Measurements from ENCODE around the gene CHN1. TPM values are rescaled to one million over a fixed set of nuclear protein-coding genes. Genes with fewer than 3 reads are reported as not detected.
A peak's percentile ranks its signal among the peaks of the same experiment; 100 is the strongest.

CHN1 gene
- total RNA-seq, 1 donor from 2014 or later: 7.8 TPM

GRCh38 chr2:175003875-175004729 lies 1.1 kb downstream of the CHN1 start:
- Histone ChIP-seq H3K27me3 (ENCODE audit: control insufficient read depth in 3 of 3, insufficient read depth in 3 of 3, low read length in 3 of 3) (peaks cover 8 to 43% (median 27%) of the 10 kb centered on the region in 3 donors), H3K27ac (ENCODE audit: low read depth, low read length) (no peak overlapping the region)

GRCh38 chr2:175002547-175003274 lies 2.5 kb downstream of the CHN1 start:
- H3K9ac ChIP-seq (ENCODE audit: low read depth in 1 of 3, low read length in 3 of 3): no peak overlapping the region
- H3K36me3 ChIP-seq (ENCODE audit: control insufficient read depth in 3 of 3, insufficient read depth in 3 of 3, low read length in 3 of 3): no peaks in the 10 kb centered on the region
- peaks cover 5 to 11% (median 8%) of the 10 kb centered on the region in 3 donors for H3K4me1 ChIP-seq (ENCODE audit: control insufficient read depth in 3 of 3, insufficient read depth in 3 of 3, low read length in 3 of 3)
- no peak overlapping the region for H3K4me3 ChIP-seq (ENCODE audit: low read length in 3 of 3)
- no peaks in the 10 kb centered on the region for H3K9me3 ChIP-seq (ENCODE audit: control insufficient read depth in 3 of 3, low read length in 3 of 3)
- peaks cover 8 to 39% (median 25%) of the 10 kb centered on the region in 3 donors for H3K27me3 ChIP-seq (ENCODE audit: control insufficient read depth in 3 of 3, insufficient read depth in 3 of 3, low read length in 3 of 3)
- H3K27ac ChIP-seq (ENCODE audit: low read depth, low read length): no peak overlapping the region

More at GRCh38 chr2:175003875-175004729, 1.1 kb downstream of the CHN1 start:
- Histone ChIP-seq H3K4me1 (ENCODE audit: control insufficient read depth in 3 of 3, insufficient read depth in 3 of 3, low read length in 3 of 3) (peaks cover 2 to 11% (median 8%) of the 10 kb centered on the region in 3 donors), H3K36me3 (ENCODE audit: control insufficient read depth in 3 of 3, insufficient read depth in 3 of 3, low read length in 3 of 3) (no peaks in the 10 kb centered on the region), H3K9me3 (ENCODE audit: control insufficient read depth in 3 of 3, low read length in 3 of 3) (no peaks in the 10 kb centered on the region), H3K9ac (ENCODE audit: low read depth in 1 of 3, low read length in 3 of 3) (no peak overlapping the region), H3K4me3 (ENCODE audit: low read length in 3 of 3) (peak overlapping the region in 2 of 3 donors; percentile 21 to 56)

DNA sequence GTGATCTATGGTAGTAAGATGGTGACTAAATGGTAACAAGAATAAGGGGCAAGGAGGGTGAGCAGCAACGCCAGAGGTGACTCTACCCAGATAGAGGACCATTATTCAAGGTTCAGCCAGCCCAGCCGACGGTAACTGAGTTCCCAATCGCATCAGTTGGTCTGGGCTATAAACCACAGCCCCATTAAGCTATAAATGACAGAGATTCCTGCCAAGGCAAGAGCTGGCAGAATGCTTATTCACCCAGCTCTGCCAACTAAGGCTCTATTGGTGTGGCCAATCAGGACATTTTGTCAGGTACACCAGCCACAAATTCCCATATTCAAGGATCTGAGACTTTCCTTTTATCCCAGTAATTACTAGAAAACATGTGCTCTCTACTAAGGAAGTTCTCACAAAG lies 3.6 kb downstream of the CHN1 start:
- Histone ChIP-seq H3K9ac (ENCODE audit: low read depth in 1 of 3, low read length in 3 of 3) (no peak overlapping the region), H3K9me3 (ENCODE audit: control insufficient read depth in 3 of 3, low read length in 3 of 3) (no peaks in the 10 kb centered on the region), H3K4me3 (ENCODE audit: low read length in 3 of 3) (no peak overlapping the region), H3K27ac (ENCODE audit: low read depth, low read length) (no peak overlapping the region), H3K4me1 (ENCODE audit: control insufficient read depth in 3 of 3, insufficient read depth in 3 of 3, low read length in 3 of 3) (peaks cover 5 to 11% (median 8%) of the 10 kb centered on the region in 3 donors), H3K27me3 (ENCODE audit: control insufficient read depth in 3 of 3, insufficient read depth in 3 of 3, low read length in 3 of 3) (peaks cover 8 to 33% (median 24%) of the 10 kb centered on the region in 3 donors), H3K36me3 (ENCODE audit: control insufficient read depth in 3 of 3, insufficient read depth in 3 of 3, low read length in 3 of 3) (no peaks in the 10 kb centered on the region)

DNA sequence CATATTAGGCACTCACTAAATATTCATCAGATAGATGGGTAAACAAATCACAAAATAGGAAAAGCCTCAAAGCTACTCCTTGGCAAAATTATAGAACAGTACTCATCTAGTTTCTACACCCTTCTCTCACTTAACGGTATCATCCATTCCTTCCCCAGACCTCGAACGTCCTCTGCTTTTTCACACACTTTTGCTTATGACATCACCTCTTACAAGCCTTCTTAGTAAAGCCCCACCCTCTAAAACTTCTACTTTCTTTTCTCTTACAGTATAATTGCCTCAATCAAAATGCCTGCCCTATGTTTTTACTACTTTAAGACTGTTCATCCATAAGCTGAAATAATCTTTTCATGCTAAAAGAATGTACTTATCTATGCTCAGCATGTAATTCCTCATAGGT lies 8.1 kb downstream of the CHN1 start:
- H3K27me3 ChIP-seq (ENCODE audit: control insufficient read depth in 3 of 3, insufficient read depth in 3 of 3, low read length in 3 of 3): peaks cover 0 to 9% (median 8%) of the 10 kb centered on the region in 3 donors
- no peak overlapping the region for H3K27ac ChIP-seq (ENCODE audit: low read depth, low read length)
- H3K9ac ChIP-seq (ENCODE audit: low read depth in 1 of 3, low read length in 3 of 3): no peak overlapping the region
- no peaks in the 10 kb centered on the region for H3K9me3 ChIP-seq (ENCODE audit: control insufficient read depth in 3 of 3, low read length in 3 of 3)
- peaks cover 0 to 3% (median 0%) of the 10 kb centered on the region in 3 donors for H3K4me1 ChIP-seq (ENCODE audit: control insufficient read depth in 3 of 3, insufficient read depth in 3 of 3, low read length in 3 of 3)
- H3K4me3 ChIP-seq (ENCODE audit: low read length in 3 of 3): no peak overlapping the region
- H3K36me3 ChIP-seq (ENCODE audit: control insufficient read depth in 3 of 3, insufficient read depth in 3 of 3, low read length in 3 of 3): no peaks in the 10 kb centered on the region

DNA sequence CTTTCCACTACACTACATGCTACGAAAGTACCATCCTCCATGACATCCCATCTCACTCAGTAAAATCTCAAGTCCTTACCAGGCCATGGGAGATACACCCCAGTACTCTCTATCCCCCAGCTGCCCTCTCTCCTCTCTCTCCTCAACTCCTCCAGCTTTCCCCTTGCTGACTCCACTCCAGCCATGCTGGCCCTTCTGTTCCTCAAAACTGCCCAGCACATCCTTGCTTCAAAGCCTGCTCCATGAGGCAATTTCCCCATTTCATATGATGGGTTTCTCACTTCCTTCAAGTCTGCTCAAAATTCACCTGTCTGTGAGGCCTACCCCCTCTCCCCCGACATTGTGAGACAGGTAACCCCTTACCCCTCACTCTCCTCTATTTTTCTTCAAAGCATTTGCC lies 8.6 kb downstream of the CHN1 start:
- Histone ChIP-seq H3K27ac (ENCODE audit: low read depth, low read length) (no peak overlapping the region), H3K27me3 (ENCODE audit: control insufficient read depth in 3 of 3, insufficient read depth in 3 of 3, low read length in 3 of 3) (peaks cover 0 to 7% (median 4%) of the 10 kb centered on the region in 3 donors), H3K4me1 (ENCODE audit: control insufficient read depth in 3 of 3, insufficient read depth in 3 of 3, low read length in 3 of 3) (peaks cover 0 to 3% (median 0%) of the 10 kb centered on the region in 3 donors), H3K9ac (ENCODE audit: low read depth in 1 of 3, low read length in 3 of 3) (no peak overlapping the region), H3K36me3 (ENCODE audit: control insufficient read depth in 3 of 3, insufficient read depth in 3 of 3, low read length in 3 of 3) (no peaks in the 10 kb centered on the region), H3K4me3 (ENCODE audit: low read length in 3 of 3) (no peak overlapping the region), H3K9me3 (ENCODE audit: control insufficient read depth in 3 of 3, low read length in 3 of 3) (no peaks in the 10 kb centered on the region)

GRCh38 chr2:174994381-174994780 lies 10.8 kb downstream of the CHN1 start:
- Histone ChIP-seq H3K36me3 (ENCODE audit: control insufficient read depth in 3 of 3, insufficient read depth in 3 of 3, low read length in 3 of 3) (no peaks in the 10 kb centered on the region), H3K9ac (ENCODE audit: low read depth in 1 of 3, low read length in 3 of 3) (no peak overlapping the region), H3K4me1 (ENCODE audit: control insufficient read depth in 3 of 3, insufficient read depth in 3 of 3, low read length in 3 of 3) (peaks cover 0 to 5% (median 0%) of the 10 kb centered on the region in 3 donors)

GRCh38 chr2:174992886-174993285 lies 12.3 kb downstream of the CHN1 start:
- Histone ChIP-seq H3K9ac (ENCODE audit: low read depth in 1 of 3, low read length in 3 of 3) (no peak overlapping the region), H3K36me3 (ENCODE audit: control insufficient read depth in 3 of 3, insufficient read depth in 3 of 3, low read length in 3 of 3) (no peaks in the 10 kb centered on the region), H3K27ac (ENCODE audit: low read depth, low read length) (no peak overlapping the region), H3K9me3 (ENCODE audit: control insufficient read depth in 3 of 3, low read length in 3 of 3) (no peaks in the 10 kb centered on the region), H3K4me3 (ENCODE audit: low read length in 3 of 3) (no peak overlapping the region), H3K27me3 (ENCODE audit: control insufficient read depth in 3 of 3, insufficient read depth in 3 of 3, low read length in 3 of 3) (no peaks in the 10 kb centered on the region), H3K4me1 (ENCODE audit: control insufficient read depth in 3 of 3, insufficient read depth in 3 of 3, low read length in 3 of 3) (peaks cover 0 to 2% (median 0%) of the 10 kb centered on the region in 3 donors)

More at GRCh38 chr2:174994381-174994780, 10.8 kb downstream of the CHN1 start:
- Histone ChIP-seq H3K27me3 (ENCODE audit: control insufficient read depth in 3 of 3, insufficient read depth in 3 of 3, low read length in 3 of 3) (no peaks in the 10 kb centered on the region), H3K4me3 (ENCODE audit: low read length in 3 of 3) (no peak overlapping the region), H3K27ac (ENCODE audit: low read depth, low read length) (no peak overlapping the region), H3K9me3 (ENCODE audit: control insufficient read depth in 3 of 3, low read length in 3 of 3) (no peaks in the 10 kb centered on the region)

- Histone ChIP-seq H3K9ac (ENCODE audit: low read depth in 1 of 3, low read length in 3 of 3) (no peak overlapping the region), H3K4me3 (ENCODE audit: low read length in 3 of 3) (no peak overlapping the region)
These were observed 19.6 kb downstream of the CHN1 start for GRCh38 chr2:174985614-174986013.

DNA sequence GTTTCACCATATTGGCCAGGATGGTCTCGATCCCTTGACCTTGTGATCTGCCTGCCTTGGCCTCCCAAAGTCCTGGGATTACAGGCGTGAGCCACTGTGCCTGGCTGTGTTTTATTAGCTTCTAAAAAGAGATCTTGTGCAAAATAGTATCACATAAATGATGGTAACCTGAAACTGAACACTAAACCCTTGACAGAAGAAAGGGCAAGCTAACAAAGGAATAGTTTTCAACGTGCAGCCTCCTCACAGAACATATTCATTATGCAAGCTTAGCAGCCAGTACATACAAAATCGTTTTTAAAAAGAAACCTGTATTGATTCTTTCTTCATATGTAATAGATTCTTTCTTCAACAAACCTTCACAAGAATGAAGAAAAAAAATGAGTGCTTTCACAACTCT lies 20.6 kb downstream of the CHN1 start:
- H3K9ac ChIP-seq (ENCODE audit: low read depth in 1 of 3, low read length in 3 of 3): no peak overlapping the region
- no peaks in the 10 kb centered on the region for H3K36me3 ChIP-seq (ENCODE audit: control insufficient read depth in 3 of 3, insufficient read depth in 3 of 3, low read length in 3 of 3)
- no peaks in the 10 kb centered on the region for H3K9me3 ChIP-seq (ENCODE audit: control insufficient read depth in 3 of 3, low read length in 3 of 3)
- H3K27ac ChIP-seq (ENCODE audit: low read depth, low read length): no peak overlapping the region
- no peaks in the 10 kb centered on the region for H3K4me1 ChIP-seq (ENCODE audit: control insufficient read depth in 3 of 3, insufficient read depth in 3 of 3, low read length in 3 of 3)
- H3K27me3 ChIP-seq (ENCODE audit: control insufficient read depth in 3 of 3, insufficient read depth in 3 of 3, low read length in 3 of 3): no peaks in the 10 kb centered on the region
- no peak overlapping the region for H3K4me3 ChIP-seq (ENCODE audit: low read length in 3 of 3)

More at GRCh38 chr2:174985614-174986013, 19.6 kb downstream of the CHN1 start:
- Histone ChIP-seq H3K4me1 (ENCODE audit: control insufficient read depth in 3 of 3, insufficient read depth in 3 of 3, low read length in 3 of 3) (peaks cover 0 to 2% (median 0%) of the 10 kb centered on the region in 3 donors), H3K9me3 (ENCODE audit: control insufficient read depth in 3 of 3, low read length in 3 of 3) (no peaks in the 10 kb centered on the region), H3K36me3 (ENCODE audit: control insufficient read depth in 3 of 3, insufficient read depth in 3 of 3, low read length in 3 of 3) (no peaks in the 10 kb centered on the region), H3K27me3 (ENCODE audit: control insufficient read depth in 3 of 3, insufficient read depth in 3 of 3, low read length in 3 of 3) (no peaks in the 10 kb centered on the region), H3K27ac (ENCODE audit: low read depth, low read length) (no peak overlapping the region)

DNA sequence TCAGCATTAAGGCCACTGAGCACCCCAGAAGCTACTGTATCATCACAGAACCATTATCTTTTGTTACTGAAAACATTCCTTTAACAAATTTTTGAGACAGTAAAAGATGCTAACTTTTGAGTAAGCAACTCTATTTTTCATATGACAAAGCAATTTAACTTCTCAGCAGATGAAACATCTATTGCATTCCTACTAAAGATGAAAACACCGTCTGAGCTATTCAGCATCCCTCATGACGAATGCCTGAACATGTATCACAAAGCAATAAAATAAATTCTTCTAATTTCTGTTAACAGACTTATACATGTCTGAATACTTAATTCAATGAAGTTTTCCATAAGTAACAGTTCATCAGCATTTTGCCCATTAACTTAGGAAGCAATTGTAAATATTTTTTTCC lies 23.9 kb downstream of the CHN1 start:
- no peaks in the 10 kb centered on the region for H3K36me3 ChIP-seq (ENCODE audit: control insufficient read depth in 3 of 3, insufficient read depth in 3 of 3, low read length in 3 of 3)
- H3K9ac ChIP-seq (ENCODE audit: low read depth in 1 of 3, low read length in 3 of 3): no peak overlapping the region

More for the DNA sequence above, 23.9 kb downstream of the CHN1 start:
- Histone ChIP-seq H3K9me3 (ENCODE audit: control insufficient read depth in 3 of 3, low read length in 3 of 3) (no peaks in the 10 kb centered on the region), H3K4me3 (ENCODE audit: low read length in 3 of 3) (no peak overlapping the region), H3K27me3 (ENCODE audit: control insufficient read depth in 3 of 3, insufficient read depth in 3 of 3, low read length in 3 of 3) (no peaks in the 10 kb centered on the region), H3K27ac (ENCODE audit: low read depth, low read length) (no peak overlapping the region), H3K4me1 (ENCODE audit: control insufficient read depth in 3 of 3, insufficient read depth in 3 of 3, low read length in 3 of 3) (no peaks in the 10 kb centered on the region)

Measured in skeletal muscle tissue (tissue), 4 donors.